IMR-90 (cell line): Measurements from ENCODE around the gene CD2AP. TPM values are rescaled to one million over a fixed set of nuclear protein-coding genes. Genes with fewer than 3 reads are reported as not detected.

Experiments
- ATAC-seq: fragments of 200-7000 bp; cut with Tn5 transposase; 2 replicates; pipeline ENCODE4 v1.9.1; 2020; ENCODE audit warnings: low read depth, mild to moderate bottlenecking, moderate library complexity
- BruUV-seq: library from RNA; stranded (reverse); fragments of 400-500 nt; replicated peaks from 2 replicates; lab custom pipeline; 2021; lab: Mats Ljungman, UMichigan
- CTCF ChIA-PET: fragments of 300-600 bp; formaldehyde crosslinking; extraction: SDS; loops from one replicate; lab custom pipeline; 2021; ENCODE audit warnings: antibody characterized with exemption; lab: Yijun Ruan, JAX
- POLR2A ChIA-PET: fragments of 300-600 bp; sonication (Branson Sonifier 250); formaldehyde crosslinking; loops from one replicate; lab custom pipeline; 2022; ENCODE audit warnings: antibody characterized with exemption; ENCODE audit not compliant: unreplicated experiment; lab: Charles Lee
- DNase-seq: peaks from one replicate; pipeline ENCODE4 v3.0.0; 2013
- H2AFZ ChIP-seq: replicated peaks from 2 replicates; pipeline ENCODE3; 2013; ENCODE audit warnings: low read length, mild to moderate bottlenecking; ENCODE audit not compliant: poor library complexity
- H2AK5ac ChIP-seq: 2 replicates; pipeline ENCODE4 v1.6.1; 2013; ENCODE audit warnings: low read depth, low read length, inconsistent platforms
- H2AK9ac ChIP-seq: replicated peaks from 2 replicates; pipeline ENCODE3; 2013; ENCODE audit warnings: mild to moderate bottlenecking, low read depth, low read length, moderate library complexity; ENCODE audit not compliant: poor library complexity
- H2BK120ac ChIP-seq: 2 replicates; pipeline ENCODE4 v1.6.1; 2013; ENCODE audit warnings: low read depth, low read length, inconsistent platforms
- H2BK15ac ChIP-seq: 3 replicates; pipeline ENCODE4 v1.6.1; 2013; ENCODE audit warnings: low read depth, low read length, inconsistent platforms
- H2BK20ac ChIP-seq: 2 replicates; pipeline ENCODE4 v1.6.1; 2013; ENCODE audit warnings: low read depth, mild to moderate bottlenecking, inconsistent platforms, low read length, moderate library complexity
- H2BK5ac ChIP-seq: 2 replicates; pipeline ENCODE4 v1.6.1; 2013; ENCODE audit warnings: mild to moderate bottlenecking, low read depth, low read length, inconsistent platforms; ENCODE audit not compliant: poor library complexity, severe bottlenecking
- H3K14ac ChIP-seq: replicated peaks from 2 replicates; pipeline ENCODE4 v1.6.1; 2013; ENCODE audit warnings: low read depth, low read length, inconsistent platforms
- H3K18ac ChIP-seq: 2 replicates; pipeline ENCODE4 v1.6.1; 2013; ENCODE audit warnings: low read depth, low read length, control low read depth
- H3K23ac ChIP-seq: 2 replicates; pipeline ENCODE4 v1.6.1; 2013; ENCODE audit warnings: low read depth, low read length, inconsistent platforms
- H3K27ac ChIP-seq: 2 replicates; pipeline ENCODE4 v1.5.1; 2013; ENCODE audit warnings: mild to moderate bottlenecking, control low read depth, low read length; ENCODE audit not compliant: insufficient read depth
- H3K27me3 ChIP-seq: 2 replicates; pipeline ENCODE4 v1.6.1; 2013; ENCODE audit warnings: low read length; ENCODE audit not compliant: control insufficient read depth, insufficient read depth
- H3K36me3 ChIP-seq: 2 replicates; pipeline ENCODE4 v1.6.1; 2013; ENCODE audit warnings: low read length, mixed read lengths; ENCODE audit not compliant: control insufficient read depth, insufficient read depth
- H3K4ac ChIP-seq: 2 replicates; pipeline ENCODE4 v1.6.1; 2013; ENCODE audit warnings: low read depth, low read length, inconsistent platforms
- H3K4me1 ChIP-seq: 2 replicates; pipeline ENCODE4 v1.6.1; 2013; ENCODE audit warnings: low read length, mixed read lengths; ENCODE audit not compliant: control insufficient read depth, insufficient read depth
- H3K4me2 ChIP-seq: 2 replicates; pipeline ENCODE4 v1.6.1; 2013; ENCODE audit warnings: low read depth, mild to moderate bottlenecking, control low read depth, low read length, moderate library complexity
- H3K4me3 ChIP-seq: 2 replicates; pipeline ENCODE4 v1.5.1; 2013; ENCODE audit warnings: low read depth, mild to moderate bottlenecking, control low read depth, low read length, moderate library complexity; ENCODE audit not compliant: insufficient read depth
- H3K56ac ChIP-seq: 2 replicates; pipeline ENCODE4 v1.6.1; 2013; ENCODE audit warnings: low read length, inconsistent platforms; ENCODE audit not compliant: insufficient read depth; ENCODE audit errors: extremely low read depth
- H3K79me1 ChIP-seq, 2 experiments: 2 replicates each; pipeline ENCODE4 v1.6.1; 2013; ENCODE audit warnings: low read length in 2 of 2, inconsistent platforms in 1 of 2, low read depth in 1 of 2
- H3K9ac ChIP-seq: 2 replicates; pipeline ENCODE4 v1.6.1; 2013; ENCODE audit warnings: low read depth, low read length, control low read depth
- H3K9me1 ChIP-seq: 2 replicates; pipeline ENCODE4 v1.6.1; 2013; ENCODE audit warnings: low read length, inconsistent platforms; ENCODE audit not compliant: insufficient read depth
- H3K9me3 ChIP-seq: 2 replicates; pipeline ENCODE4 v1.6.1; 2013; ENCODE audit warnings: low read length; ENCODE audit not compliant: control insufficient read depth, insufficient read depth
- H4K20me1 ChIP-seq: 2 replicates; pipeline ENCODE4 v1.6.1; 2013; ENCODE audit warnings: low read length, inconsistent platforms; ENCODE audit not compliant: insufficient read depth
- H4K5ac ChIP-seq: 2 replicates; pipeline ENCODE4 v1.6.1; 2013; ENCODE audit warnings: mild to moderate bottlenecking, low read depth, low read length, control low read depth
- H4K8ac ChIP-seq, 2 experiments: 2 replicates each; pipeline ENCODE4 v1.6.1; 2013; ENCODE audit warnings: low read depth in 2 of 2, low read length in 2 of 2, control low read depth in 1 of 2, inconsistent platforms in 1 of 2
- H4K91ac ChIP-seq: 2 replicates; pipeline ENCODE4 v1.6.1; 2013; ENCODE audit warnings: low read depth, low read length, inconsistent platforms; ENCODE audit not compliant: insufficient read depth
- FOS ChIP-seq: fragments of 150-350 bp; IDR thresholded peaks from 2 replicates; pipeline ENCODE4 v1.6.1; 2016; ENCODE audit warnings: low read depth, low read length
- MAFK ChIP-seq: IDR thresholded peaks from 2 replicates; pipeline ENCODE4 v1.6.1; 2012; ENCODE audit warnings: low read depth, low read length, improper control_type of control experiment
- RCOR1 ChIP-seq: IDR thresholded peaks from 2 replicates; pipeline ENCODE4 v1.6.1; 2012; ENCODE audit warnings: mild to moderate bottlenecking, low read length, improper control_type of control experiment; ENCODE audit not compliant: insufficient replicate concordance
- WGBS, 2 experiments: methylation state at CpG; one replicate each; pipeline versions ENCODE4 v1.1.5 to v1.1.7; 2013; ENCODE audit warnings: missing lambda C conversion rate in 2 of 2; ENCODE audit not compliant: insufficient read length in 1 of 2; ENCODE audit errors: extremely low coverage in 2 of 2; 5-methylcytosine and 5-hydroxymethylcytosine counted together
- dilution Hi-C: fragments of 300-500 bp; cut with HindIII; formaldehyde crosslinking; loops from one replicate; pipeline ENCODE4 v1.14.3; 2018; ENCODE audit warnings: low sequenced_read_pairs; ENCODE audit not compliant: unreplicated experiment
- in situ Hi-C: fragments of 300-500 bp; cut with MboI; formaldehyde crosslinking; loops from 3 replicates; pipeline ENCODE4 v1.14.3; 2019; ENCODE audit warnings: low sequenced_read_pairs, inconsistent platforms, mixed read lengths
- intact Hi-C: fragments of 100-400 bp; cut with micrococcal nuclease; formaldehyde crosslinking; loops from 2 replicates; pipeline ENCODE4 v1.10.0; 2022
- polyA plus RNA-seq, 3 experiments: library from polyadenylated mRNA; depleted of rRNA; stranded (reverse); fragments of >200 nt; gene quantifications; 2 replicates each; pipeline ENCODE4 v1.2.3, GENCODE V29; 2012; ENCODE audit warnings: low replicate concordance in 1 of 3
- total RNA-seq: library from RNA; depleted of rRNA; stranded (reverse); fragments of >200 nt; gene quantifications from 2 replicates; pipeline ENCODE4 v1.2.3, GENCODE V29; 2012

Gene CD2AP
- total and polyA plus RNA-seq, 2 of the 4 experiments (the other 2 are of a cell fraction) = 5.3 to 7.5 TPM

- Histone ChIP-seq H3K4me3 (no peak overlapping the region), H4K91ac (no peak overlapping the region), H4K8ac (no peak overlapping the region), H4K20me1 (no peaks in the 10 kb centered on the region), H3K56ac (no peak overlapping the region), H3K4ac (no peak overlapping the region), H2AFZ (no peak overlapping the region), H3K14ac (no peak overlapping the region), H3K27ac (no peak overlapping the region), H3K27me3 (no peaks in the 10 kb centered on the region), H3K9me3 (0 out of 2 replicates have a peak, but pooled peaks cover 2% of the 10 kb centered on the region), H2BK5ac (no peak overlapping the region), H3K79me1 (no peaks in the 10 kb centered on the region), H3K36me3 (no peaks in the 10 kb centered on the region), H3K9ac (no peak overlapping the region), H2BK15ac (no peak overlapping the region), H3K18ac (no peak overlapping the region), H3K4me2 (no peak overlapping the region), H3K9me1 (no peaks in the 10 kb centered on the region), H2BK120ac (no peak overlapping the region), H2BK20ac (no peak overlapping the region), H2AK9ac (no peak overlapping the region), H3K23ac (no peak overlapping the region), H2AK5ac (no peak overlapping the region), H3K4me1 (no peaks in the 10 kb centered on the region), H4K5ac (no peak overlapping the region)
- dilution Hi-C loops (no loop called here), intact Hi-C loops (no loop called here), in situ Hi-C loops (no loop called here)
- WGBS, 2 experiments = no CpG with 5 or more reads among the region's 2 CpGs
- ATAC-seq = no peak
- no TSS peak for BruUV-seq
- no peak for TF ChIP-seq MAFK
- no peak for TF ChIP-seq RCOR1
- TF ChIP-seq FOS = no peak
- no peak for DNase-seq
- ChIA-PET CTCF (no interaction called here), POLR2A (no interaction called here)
These were observed 48.6 kb upstream of the CD2AP start for GRCh38 chr6:47428746-47429664.
